Activated T-cell treated with anti-CD3 and anti-CD28 coated beads for 48 hours (primary cell): ENCODE measurements around the gene GRHL3.

Source experiments
- DNase-seq: peaks from one replicate; pipeline ENCODE4 v3.0.0-alpha.2; 2020; ENCODE audit warnings: low read depth

The GRHL3 gene

DNA sequence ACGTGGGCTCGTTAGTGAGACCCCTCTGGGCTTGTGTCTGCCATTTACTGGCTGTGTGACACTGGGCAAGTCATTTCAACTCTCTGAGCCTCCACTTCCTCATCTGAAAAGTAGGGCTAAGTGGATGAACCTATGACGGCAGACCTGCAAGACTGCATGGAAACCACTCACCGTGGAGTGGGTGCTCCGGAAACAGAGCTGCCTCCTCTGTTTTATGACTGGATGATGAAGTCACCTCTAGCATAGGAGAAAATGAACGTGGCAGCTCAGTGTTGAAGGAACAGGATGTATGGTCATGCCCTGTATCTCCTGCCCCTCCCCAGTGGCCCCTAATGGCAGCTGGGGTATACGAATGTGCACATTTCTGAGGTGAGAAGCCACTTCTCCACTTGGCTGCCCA lies 53.9 kb downstream of the GRHL3 start:
- DNase-seq: no peak

DNA sequence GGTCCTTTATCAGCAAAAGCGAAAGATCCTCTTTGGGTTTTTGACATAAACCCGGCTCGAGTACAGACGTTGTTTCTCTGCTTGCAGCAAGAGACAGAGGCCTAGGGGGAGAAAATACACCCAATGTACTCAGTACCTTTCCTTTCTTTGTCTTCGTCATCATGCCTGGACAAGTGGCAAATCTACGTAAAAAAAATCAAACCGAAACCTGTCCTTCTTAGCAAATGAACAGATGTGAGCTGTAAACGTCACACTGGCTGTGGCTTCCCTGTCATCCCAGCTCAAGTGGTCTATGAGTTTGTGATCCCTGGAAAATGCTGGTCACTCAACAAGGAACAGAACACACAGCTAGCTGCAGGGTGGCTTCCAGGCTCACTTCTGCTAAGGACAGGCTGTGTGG lies 54.6 kb downstream of the GRHL3 start:
- no peak for DNase-seq

DNA sequence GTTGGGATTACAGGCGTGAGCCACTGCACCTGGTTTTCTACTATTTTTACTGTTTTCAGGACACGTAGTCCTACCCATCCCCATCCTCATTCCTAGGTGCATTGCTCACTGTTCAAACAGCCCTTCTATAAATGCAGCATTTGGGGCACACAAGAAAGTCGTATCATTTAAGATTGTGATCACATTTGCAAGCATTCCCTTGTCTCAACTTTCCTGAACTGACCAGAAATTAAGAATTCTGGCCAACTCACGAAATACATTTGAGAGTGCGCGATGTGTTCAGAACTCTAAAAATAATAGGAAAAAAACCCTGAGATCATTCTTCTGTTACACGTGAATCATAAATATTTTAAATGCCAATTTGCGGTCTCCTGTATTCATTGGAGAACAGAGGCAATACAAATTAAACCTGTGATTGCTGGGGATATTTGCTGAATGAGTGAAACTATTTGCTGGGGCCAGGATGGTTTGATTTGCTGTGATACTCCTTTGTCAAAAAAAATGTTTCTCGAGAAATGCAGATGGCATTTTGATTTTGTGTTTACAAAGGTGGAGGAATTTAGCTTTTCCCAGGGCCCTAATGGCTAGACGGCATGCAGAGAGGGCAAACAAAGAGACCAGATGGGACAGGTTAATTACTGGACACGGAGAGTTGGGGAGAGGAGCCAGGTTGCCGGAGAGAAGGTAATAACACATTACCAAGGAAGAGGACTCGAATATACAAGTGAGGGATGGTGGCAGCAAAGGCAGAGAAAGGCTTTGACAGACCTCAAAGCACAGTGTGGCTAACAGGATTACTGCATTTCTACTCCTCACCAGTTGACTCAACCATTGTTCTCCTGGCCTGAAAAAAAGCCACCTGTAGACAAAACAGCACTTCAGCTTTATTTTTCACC lies 56.0 kb downstream of the GRHL3 start:
- no peak for DNase-seq

DNA sequence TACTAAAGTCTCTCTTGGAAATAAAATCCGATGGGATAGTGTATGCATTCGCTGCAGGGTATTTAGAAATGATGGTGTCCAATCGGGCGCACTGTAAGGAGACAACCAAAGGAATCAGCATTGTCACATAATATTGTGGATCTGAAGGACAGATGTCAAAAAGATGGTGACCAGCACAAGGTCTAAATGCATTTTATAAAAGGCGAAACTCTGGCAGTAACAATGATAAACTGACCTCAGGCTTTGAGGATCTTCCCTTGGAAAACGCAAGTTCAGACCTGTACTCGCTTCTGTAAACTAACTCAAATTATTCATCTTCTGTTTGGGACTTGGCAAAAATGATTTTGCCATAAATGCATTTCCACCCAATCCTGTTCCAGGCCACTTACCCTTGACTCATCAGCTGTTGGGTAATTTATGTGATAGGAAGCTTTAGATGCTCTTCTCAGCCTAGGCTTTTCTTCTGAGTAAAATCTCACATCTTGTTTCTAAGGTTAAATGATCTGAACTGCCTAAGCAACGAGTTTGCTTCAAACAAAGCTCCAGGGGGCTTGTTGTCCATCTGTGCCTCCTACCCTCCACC lies 60.7 kb downstream of the GRHL3 start:
- DNase-seq: no peak

DNA sequence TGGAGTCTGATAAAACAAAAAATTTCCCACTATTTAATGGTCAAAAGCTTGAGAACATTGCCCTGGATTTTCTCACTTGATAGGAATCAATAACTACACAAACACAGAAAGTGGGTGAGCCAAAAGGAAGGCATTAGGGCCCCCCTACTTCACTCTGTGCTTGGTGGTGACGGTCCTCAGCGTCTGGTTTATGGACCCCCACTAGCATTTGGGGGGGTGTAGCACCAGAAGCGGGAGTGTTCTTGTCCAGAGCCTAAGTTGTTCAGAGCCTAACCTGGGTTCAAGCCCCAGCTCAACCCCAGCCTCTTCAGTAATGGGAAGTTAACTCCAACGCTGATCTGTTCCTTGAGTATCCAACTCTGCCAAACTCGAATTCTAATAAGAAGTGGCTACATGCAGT lies 61.4 kb downstream of the GRHL3 start:
- no peak for DNase-seq

DNA sequence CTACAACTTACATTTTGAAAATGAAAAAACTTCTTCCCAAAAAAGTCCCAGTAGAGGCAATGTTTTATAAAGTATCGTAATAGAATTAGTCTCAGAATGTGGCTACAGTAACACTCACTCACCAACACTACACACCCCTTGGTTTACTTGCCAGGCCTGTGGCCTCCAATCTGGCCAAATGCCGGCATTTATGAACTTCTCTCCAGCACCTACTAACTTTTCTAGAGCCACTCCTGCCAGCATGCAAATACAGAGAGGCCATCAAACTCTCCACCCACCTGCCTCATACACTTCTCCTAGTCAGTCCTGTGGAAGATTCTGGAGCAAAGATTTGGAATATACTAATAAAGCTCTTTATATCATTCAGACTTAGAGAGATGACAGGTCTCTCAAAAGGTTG lies 62.1 kb downstream of the GRHL3 start:
- no peak for DNase-seq

DNA sequence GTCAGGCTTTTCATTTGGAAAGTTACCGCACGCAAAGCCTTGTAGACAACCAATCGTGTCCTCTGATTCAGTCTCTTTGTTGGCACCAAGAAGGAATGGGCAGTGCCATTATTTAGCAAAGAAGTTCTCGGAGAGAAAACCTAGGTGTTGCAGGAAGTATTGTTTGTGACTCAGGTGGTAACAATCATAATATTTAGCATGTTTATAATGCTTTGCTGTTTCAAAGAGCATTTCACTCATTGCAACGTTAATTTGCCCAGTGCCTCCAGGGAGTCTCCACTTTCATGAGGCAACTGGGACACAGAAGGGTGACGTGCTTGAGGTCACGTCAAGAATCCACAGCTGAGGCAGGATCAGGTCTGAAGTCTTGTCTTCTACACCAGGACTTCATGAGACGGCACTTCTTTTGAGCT lies 63.0 kb downstream of the GRHL3 start:
- DNase-seq: no peak

DNA sequence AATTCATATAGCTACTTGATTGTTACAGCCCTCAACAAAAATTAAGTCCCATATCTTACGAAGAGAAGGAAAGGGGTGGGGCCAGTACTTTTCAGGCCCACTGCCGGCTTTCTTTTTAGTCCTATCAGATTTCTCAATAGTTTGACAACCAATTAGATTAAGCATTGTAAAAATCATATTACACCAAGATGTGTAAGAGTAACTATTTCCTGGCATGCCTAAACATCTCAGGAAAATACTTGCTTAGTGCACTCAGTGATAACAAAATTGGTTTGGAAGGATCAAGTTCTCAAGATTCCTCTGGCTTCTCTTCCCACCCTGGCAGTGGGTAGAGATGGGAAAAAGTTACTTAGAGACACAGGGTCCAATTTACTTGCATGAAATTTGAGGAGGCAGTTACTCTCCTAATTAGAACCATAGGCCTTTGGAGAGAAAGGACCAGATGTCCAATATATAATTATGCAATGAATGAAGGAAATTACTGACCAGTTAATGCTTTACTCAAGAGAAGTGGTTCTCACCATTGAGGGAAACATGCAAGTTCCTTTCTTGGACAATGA lies 64.3 kb downstream of the GRHL3 start:
- DNase-seq: no peak

DNA sequence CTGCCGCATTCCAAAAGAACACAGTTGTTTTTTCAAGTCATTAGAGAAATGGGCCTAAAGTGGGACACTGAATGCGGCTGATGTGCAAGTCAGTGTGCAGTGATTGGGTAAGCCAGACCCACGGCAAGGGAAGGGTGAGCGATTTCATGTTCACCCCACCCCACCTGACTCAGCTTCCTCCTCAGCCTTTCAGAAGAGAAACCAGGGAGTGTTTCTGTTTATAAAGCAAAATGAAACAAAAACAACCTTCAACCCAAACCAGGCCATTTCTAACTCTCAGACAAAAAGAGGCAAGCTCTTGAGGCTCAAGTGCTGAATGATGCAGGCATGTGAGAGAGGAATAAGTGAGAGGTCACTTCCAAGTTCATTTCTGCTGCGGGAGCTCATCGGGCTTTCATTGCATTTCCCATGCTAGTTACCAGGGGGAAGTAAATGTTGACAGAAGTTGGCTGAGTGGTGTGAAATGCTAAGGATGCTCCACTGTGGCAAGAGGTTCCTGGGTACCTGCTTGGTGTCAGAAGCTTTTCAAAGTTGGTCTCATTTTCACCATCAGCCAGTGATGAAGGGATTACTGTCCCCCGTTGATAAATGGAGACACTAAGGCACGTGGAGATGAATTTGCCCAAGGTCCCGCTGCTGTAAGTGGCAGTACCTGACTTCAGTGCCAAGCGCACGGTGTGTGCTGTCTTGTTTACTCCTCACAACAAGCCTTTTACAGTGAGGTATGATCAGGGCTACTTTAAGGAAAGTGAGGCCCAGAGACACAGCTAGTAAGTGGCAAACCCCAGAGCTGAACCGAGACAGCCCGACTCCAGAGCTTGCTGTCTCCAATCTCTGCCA lies 65.3 kb downstream of the GRHL3 start:
- peak; percentile 37 for DNase-seq

DNA sequence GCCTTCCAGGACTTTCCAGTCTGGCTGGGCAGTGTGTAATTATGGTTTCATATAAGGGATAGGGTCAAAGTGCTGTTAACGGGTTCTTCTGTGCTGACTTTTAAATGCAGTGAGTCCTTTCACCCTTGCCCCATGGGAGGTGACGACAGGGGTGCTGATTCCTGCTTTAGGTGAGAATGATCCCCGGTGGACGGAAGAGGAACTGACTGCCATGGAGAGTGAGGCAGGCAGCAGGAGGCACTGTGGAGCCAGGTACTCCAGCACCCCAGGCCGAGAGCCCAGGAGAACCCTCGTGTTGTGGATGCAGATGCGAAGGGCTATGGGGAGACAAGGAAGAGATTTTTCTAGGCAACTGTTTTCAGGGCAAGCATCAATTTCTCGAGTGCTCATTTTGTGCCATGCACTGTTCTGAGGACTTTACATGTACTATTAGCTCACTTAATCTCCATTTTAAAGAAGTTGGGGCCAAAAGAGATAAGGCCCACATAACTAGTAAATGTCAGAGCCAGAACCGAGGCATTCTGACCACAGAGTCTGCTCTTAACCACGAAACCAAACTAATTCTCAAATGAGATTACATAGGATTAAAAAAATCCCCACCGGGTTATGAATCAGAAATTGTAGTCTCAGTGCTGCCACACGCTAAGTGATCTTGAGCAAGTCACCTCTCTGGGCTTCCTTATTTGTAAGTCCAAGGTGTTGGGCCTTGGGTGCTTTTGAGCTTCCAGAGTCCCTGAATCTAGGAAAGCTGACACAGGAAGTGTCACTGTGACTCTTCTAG lies 66.2 kb downstream of the GRHL3 start:
- no peak for DNase-seq

DNA sequence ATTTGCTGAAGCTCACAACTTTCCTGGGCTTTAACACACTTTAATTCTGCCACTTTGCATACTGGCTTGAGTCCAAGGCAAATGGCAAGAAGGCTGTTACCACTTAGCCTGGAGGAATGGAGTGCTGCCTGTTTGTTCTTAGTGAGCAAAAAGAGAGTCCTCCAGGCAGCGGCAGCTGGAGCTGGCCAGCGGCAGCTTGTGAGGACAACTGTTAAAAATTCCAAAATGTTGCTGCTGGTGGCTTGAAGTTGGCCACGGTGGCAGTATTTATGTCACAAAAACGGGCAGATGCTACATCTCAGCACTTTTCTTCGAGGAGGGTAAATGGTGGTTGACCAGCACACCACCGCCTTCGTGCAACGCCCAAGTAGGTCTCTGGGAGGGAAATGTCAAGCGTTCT lies 67.1 kb downstream of the GRHL3 start:
- no peak for DNase-seq

DNA sequence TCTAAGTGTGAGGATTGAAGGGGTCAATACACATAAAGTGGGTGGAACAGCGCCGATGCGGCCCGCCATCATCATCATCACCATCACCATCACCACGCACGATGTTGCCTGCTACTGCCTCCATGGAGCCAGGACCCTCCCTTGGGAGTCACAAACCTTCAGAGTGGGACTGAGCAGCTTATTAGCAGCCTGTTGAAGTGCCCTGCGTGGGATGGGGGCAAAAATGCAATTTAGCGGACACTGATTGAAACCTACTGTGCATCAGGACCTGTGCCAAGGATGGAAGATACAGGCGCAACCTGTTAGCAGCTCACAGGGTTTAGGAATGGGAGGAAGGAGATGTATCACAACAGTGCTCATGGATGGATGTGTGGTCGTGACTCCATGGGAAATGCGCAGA lies 67.8 kb downstream of the GRHL3 start:
- no peak for DNase-seq

DNA sequence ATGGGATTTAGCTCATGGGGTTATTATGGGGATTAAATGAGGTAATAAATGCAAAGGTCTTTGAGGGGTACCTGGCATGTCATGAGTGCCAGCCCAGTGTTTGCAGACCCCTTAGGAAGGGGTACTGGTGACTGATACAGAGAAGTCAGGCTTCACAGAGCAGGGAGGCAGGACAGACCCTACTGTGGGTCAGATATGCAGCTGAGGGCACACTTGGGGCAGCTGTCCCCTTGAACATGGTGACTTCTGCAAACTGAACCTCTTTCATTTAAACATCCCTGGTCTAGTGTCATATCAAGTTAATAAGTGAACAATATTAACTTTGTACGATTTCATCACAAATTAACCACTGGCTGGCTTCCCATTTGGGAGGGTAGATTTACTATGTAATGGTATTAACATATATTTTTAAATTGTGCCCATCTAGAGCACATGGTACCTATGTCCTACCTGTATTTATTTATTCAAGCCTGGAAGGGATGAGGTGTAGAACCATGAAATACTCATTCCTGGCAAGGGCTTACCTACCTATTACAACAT lies 68.5 kb downstream of the GRHL3 start:
- no peak for DNase-seq

DNA sequence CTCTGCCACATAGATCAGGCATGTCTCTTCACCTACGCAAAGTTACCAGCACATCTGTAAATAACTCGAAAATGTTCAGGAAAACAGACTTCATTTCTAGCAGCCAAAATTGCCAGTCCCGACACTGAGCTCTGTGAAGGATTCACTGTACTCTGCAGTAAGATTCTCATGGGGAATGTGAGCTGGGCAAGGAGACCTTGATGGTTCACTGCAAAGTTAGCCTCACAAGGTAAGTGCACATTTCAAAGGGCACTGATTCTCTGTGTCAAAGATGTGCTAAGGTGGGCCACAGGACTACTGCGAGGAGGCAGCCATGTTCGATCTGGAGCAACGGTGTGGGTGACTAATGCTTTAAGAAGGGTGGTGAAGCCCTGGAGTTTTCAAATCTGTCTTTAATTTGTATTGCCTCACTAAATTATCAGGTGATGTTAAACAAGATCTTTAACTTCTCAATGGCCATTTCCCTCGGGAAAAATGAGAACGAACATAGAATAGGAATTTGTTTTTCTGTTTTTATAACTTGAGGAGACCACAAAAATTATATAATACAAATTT lies 69.3 kb downstream of the GRHL3 start:
- DNase-seq: no peak

DNA sequence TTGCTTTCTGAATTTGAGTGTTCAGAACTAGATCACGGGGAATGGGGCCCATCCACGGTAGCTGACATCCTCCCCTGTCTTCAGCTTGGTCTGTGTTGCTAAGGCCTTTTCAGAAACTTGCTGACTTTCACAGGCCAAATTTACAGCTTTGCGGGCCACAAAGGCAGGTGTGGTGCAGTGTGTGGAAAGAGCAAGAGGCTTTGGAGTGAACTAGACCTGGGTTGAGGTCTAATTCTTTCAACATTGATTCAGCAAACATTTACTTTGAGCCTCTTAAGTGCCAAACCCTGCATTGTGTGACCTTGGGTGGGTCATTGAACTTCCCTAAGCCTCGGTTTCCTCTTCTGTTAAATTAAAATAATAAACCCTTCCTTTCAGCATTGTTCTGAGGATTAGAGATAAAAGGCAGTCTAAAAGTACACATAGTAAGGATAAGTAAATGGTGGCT lies 70.1 kb downstream of the GRHL3 start:
- DNase-seq: no peak

DNA sequence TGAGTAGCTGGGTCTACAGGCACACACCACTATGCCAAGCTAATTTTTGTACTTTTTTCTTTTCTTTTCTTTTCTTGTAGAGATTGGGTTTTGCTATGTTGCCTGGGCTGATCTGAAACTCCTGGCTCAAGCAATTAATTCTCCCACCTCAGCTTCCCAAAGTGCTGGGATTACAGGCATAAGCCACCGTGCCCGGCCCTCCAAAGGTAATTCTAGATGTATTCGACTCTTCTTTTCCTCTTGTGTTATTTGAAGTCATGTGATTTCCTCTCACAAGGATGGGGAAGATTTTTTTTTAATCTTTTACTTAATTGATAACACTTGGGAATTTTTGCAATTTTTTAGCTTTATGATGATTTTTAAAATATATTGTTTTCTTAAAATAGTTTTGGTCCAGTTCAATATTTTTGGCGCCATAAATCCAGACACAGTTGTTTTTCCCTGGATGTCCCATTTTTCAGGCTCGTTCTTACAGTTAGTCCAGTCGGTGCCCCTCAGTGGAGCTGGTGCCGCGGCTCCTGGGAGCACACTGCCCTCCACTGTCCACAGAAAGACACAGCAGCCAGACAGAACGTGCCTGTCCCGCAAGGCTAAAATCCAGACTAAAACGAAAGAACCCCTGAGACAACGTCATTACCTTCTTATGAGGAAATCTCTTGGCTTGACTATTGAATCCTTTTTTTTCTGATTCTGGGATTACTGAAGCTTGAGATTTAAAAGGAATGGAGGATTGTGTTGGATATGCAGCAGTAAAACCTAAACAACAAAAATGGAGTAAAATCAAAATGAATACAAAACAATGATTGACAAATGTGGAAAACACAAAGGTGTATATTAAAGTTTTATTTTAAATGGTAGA lies 72.0 kb downstream of the GRHL3 start:
- DNase-seq: peak; percentile 59

DNA sequence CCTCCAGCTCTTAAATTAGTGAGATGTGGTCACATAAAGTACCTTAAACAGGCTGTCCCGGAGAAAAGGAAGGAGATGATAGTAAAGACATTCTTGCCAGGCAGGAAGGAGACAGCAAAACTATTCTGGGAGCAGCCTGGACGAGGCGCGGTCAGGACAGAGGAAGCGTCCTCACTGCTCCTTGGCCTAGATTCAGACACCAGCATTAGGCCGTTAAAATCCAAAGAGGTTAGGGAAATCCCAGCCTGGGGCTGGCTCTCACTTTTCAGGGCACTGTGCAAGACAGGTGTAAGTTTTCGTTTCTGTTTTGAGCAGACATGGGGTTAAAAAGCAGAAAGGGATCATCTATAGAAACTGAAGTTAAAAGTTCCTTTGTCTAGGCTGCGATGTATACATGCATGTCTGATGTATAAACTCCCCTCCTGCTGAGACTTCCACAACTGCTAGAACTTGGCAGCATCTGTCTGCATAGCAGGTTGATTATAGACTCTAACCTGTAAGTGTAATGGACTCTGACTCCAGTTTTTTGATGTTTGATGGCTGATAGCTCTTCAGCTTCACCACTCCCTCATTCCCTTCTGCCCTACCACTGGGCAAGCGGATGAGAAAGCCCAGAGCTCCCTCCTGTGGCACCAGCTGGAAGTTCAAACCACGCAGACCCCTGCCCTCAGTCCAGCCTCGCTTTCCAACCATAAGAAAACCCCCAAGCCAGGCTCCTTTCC lies 72.9 kb downstream of the GRHL3 start:
- DNase-seq: peak; percentile 59

DNA sequence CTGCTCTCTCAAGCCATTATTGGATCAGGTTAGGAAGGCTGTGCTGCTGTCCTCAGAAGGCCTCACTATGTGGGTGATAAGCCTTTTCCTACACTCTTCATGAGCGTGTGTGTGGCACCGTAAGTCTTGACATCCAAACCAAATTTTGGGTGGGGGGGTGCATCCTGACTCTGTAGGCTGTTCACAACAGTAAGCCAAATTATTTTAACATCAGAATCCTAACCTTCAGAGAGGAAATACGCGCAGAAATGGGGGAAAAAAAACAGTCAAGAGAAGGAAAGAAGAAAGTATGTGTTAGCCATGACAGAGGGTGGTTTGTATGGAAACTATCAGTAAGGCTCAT lies 73.4 kb downstream of the GRHL3 start:
- DNase-seq: no peak

DNA sequence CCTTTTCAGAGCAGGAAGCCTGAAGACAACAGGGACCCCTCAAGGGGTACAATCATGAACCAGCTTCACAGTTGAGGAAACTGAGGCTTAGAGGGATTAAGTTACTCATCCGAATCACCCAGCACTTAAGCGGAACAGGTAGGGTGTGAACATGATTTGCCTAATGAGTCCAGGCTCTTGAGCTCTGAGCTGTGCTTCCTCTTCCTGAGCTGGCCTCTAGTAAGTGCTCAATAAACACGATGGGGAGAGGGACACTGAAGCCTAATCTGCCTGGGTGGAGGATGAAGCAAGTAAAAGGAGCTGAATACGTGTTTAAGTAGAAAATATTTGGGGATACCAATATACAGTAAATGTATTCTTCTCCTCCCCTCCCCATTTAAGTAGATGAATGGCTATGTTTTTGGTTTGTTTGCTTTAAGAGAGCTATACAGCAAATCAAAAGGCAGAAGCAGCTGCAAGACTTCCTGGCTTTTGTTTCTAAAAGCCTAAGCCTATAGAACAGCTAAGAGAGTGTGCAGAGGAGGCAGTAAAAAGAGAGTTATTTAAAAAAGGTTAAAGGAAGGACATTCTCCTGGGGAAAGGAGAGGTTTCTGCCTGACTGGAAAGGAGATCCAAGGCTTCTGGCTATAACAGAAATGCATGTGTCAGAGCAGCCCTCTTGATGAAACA lies 74.0 kb downstream of the GRHL3 start:
- no peak for DNase-seq
